HUES64 (cell line): ENCODE measurements around the gene GNAS-AS1.

Source experiments
- H3K27ac ChIP-seq: 2 replicates; pipeline ENCODE4 v1.7.0; 2013; ENCODE audit warnings: low read depth, low read length, inconsistent platforms
- H3K27me3 ChIP-seq: 2 replicates; pipeline ENCODE4 v1.6.1; 2013; ENCODE audit warnings: mild to moderate bottlenecking, low read length; ENCODE audit not compliant: insufficient read depth
- H3K36me3 ChIP-seq: 2 replicates; pipeline ENCODE4 v1.6.1; 2013; ENCODE audit warnings: mild to moderate bottlenecking, low read length; ENCODE audit not compliant: insufficient read depth
- H3K4me1 ChIP-seq: 2 replicates; pipeline ENCODE4 v1.6.1; 2013; ENCODE audit warnings: mild to moderate bottlenecking, low read length, moderate library complexity; ENCODE audit not compliant: insufficient read depth
- H3K4me3 ChIP-seq: 2 replicates; pipeline ENCODE4 v1.5.1; 2013; ENCODE audit warnings: mild to moderate bottlenecking, low read length, moderate library complexity
- H3K9ac ChIP-seq: 2 replicates; pipeline ENCODE4 v1.6.1; 2013; ENCODE audit warnings: mild to moderate bottlenecking, low read depth, low read length
- H3K9me3 ChIP-seq: 2 replicates; pipeline ENCODE4 v1.6.1; 2013; ENCODE audit warnings: low read depth, low read length; ENCODE audit not compliant: insufficient read depth
- WGBS: fragments of 150-250, 120-280 bp; methylation state at CpG from one replicate; pipeline ENCODE4 v1.1.7; 2013; ENCODE audit warnings: missing lambda C conversion rate; 5-methylcytosine and 5-hydroxymethylcytosine counted together

The GNAS-AS1 gene

GRCh38 chr20:58787211-58788005 lies 63.3 kb downstream of the GNAS-AS1 start:
- Histone ChIP-seq H3K9ac (no peak overlapping the region), H3K27ac (no peak overlapping the region), H3K4me1 (no peaks in the 10 kb centered on the region), H3K36me3 (no peaks in the 10 kb centered on the region), H3K4me3 (no peak overlapping the region), H3K27me3 (no peaks in the 10 kb centered on the region), H3K9me3 (no peaks in the 10 kb centered on the region)
- 94% methylated on average over 25 of the region's 25 CpGs for WGBS

GRCh38 chr20:58784321-58785074 lies 66.2 kb downstream of the GNAS-AS1 start:
- WGBS = 91% methylated on average over 15 of the region's 15 CpGs
- Histone ChIP-seq H3K27ac (no peak overlapping the region), H3K27me3 (no peaks in the 10 kb centered on the region)

GRCh38 chr20:58783511-58784011 lies 67.1 kb downstream of the GNAS-AS1 start:
- Histone ChIP-seq H3K9ac (no peak overlapping the region), H3K4me1 (peaks cover 5% of the 10 kb centered on the region; the same call in 1 of the 2 replicates), H3K27ac (no peak overlapping the region), H3K4me3 (no peak overlapping the region), H3K36me3 (no peaks in the 10 kb centered on the region), H3K9me3 (no peaks in the 10 kb centered on the region), H3K27me3 (no peaks in the 10 kb centered on the region)
- WGBS = 92% methylated on average over 12 of the region's 12 CpGs

More at GRCh38 chr20:58784321-58785074, 66.2 kb downstream of the GNAS-AS1 start:
- Histone ChIP-seq H3K9me3 (no peaks in the 10 kb centered on the region), H3K9ac (no peak overlapping the region), H3K4me1 (peaks cover 5% of the 10 kb centered on the region; the same call in 1 of the 2 replicates), H3K36me3 (no peaks in the 10 kb centered on the region), H3K4me3 (no peak overlapping the region)

GRCh38 chr20:58781138-58781537 lies 69.6 kb downstream of the GNAS-AS1 start:
- no peak overlapping the region for H3K9ac ChIP-seq
- H3K27ac ChIP-seq = no peak overlapping the region
- no peaks in the 10 kb centered on the region for H3K36me3 ChIP-seq
- peaks cover 5% of the 10 kb centered on the region; the same call in 1 of the 2 replicates for H3K4me1 ChIP-seq
- 69% methylated on average over 4 of the region's 4 CpGs for WGBS
- no peak overlapping the region for H3K4me3 ChIP-seq
- no peaks in the 10 kb centered on the region for H3K9me3 ChIP-seq
- H3K27me3 ChIP-seq = no peaks in the 10 kb centered on the region

GRCh38 chr20:58778760-58779159 lies 71.9 kb downstream of the GNAS-AS1 start:
- H3K27ac ChIP-seq = no peak overlapping the region
- no peaks in the 10 kb centered on the region for H3K27me3 ChIP-seq
- peaks cover 5% of the 10 kb centered on the region; the same call in 1 of the 2 replicates for H3K4me1 ChIP-seq
- WGBS = 85% methylated on average over 9 of the region's 9 CpGs
- H3K4me3 ChIP-seq = no peak overlapping the region
- H3K36me3 ChIP-seq = no peaks in the 10 kb centered on the region
- H3K9ac ChIP-seq = no peak overlapping the region
- H3K9me3 ChIP-seq = no peaks in the 10 kb centered on the region

GRCh38 chr20:58777657-58778056 lies 73.0 kb downstream of the GNAS-AS1 start:
- Histone ChIP-seq H3K27me3 (no peaks in the 10 kb centered on the region), H3K27ac (no peak overlapping the region), H3K36me3 (no peaks in the 10 kb centered on the region), H3K9me3 (no peaks in the 10 kb centered on the region), H3K4me1 (peaks cover 5% of the 10 kb centered on the region; the same call in 1 of the 2 replicates), H3K4me3 (no peak overlapping the region), H3K9ac (no peak overlapping the region)
- WGBS = 82% methylated on average over 7 of the region's 7 CpGs

GRCh38 chr20:58776109-58776508 lies 74.6 kb downstream of the GNAS-AS1 start:
- H3K27me3 ChIP-seq = no peaks in the 10 kb centered on the region; the same call in 1 of the 2 replicates
- H3K9me3 ChIP-seq = no peaks in the 10 kb centered on the region
- no peaks in the 10 kb centered on the region for H3K4me1 ChIP-seq

GRCh38 chr20:58775371-58775770 lies 75.3 kb downstream of the GNAS-AS1 start:
- Histone ChIP-seq H3K36me3 (no peaks in the 10 kb centered on the region), H3K9ac (no peak overlapping the region), H3K4me3 (no peak overlapping the region), H3K4me1 (no peaks in the 10 kb centered on the region), H3K27me3 (no peaks in the 10 kb centered on the region; the same call in 1 of the 2 replicates), H3K9me3 (no peaks in the 10 kb centered on the region), H3K27ac (no peak overlapping the region)
- 97% methylated on average over 8 of the region's 8 CpGs for WGBS

More at GRCh38 chr20:58776109-58776508, 74.6 kb downstream of the GNAS-AS1 start:
- Histone ChIP-seq H3K4me3 (no peak overlapping the region), H3K27ac (no peak overlapping the region), H3K9ac (no peak overlapping the region), H3K36me3 (no peaks in the 10 kb centered on the region)
- WGBS = 95% methylated on average over 2 of the region's 3 CpGs

- Histone ChIP-seq H3K27me3 (no peaks in the 10 kb centered on the region; the same call in 1 of the 2 replicates), H3K4me3 (no peak overlapping the region), H3K4me1 (no peaks in the 10 kb centered on the region), H3K27ac (no peak overlapping the region), H3K9ac (no peak overlapping the region), H3K9me3 (no peaks in the 10 kb centered on the region), H3K36me3 (no peaks in the 10 kb centered on the region)
- WGBS = 96% methylated on average over 4 of the region's 5 CpGs
These were observed 75.9 kb downstream of the GNAS-AS1 start for GRCh38 chr20:58774667-58775263.

- H3K27me3 ChIP-seq = no peaks in the 10 kb centered on the region; the same call in 1 of the 2 replicates
- 95% methylated on average over 5 of the region's 5 CpGs for WGBS
- no peaks in the 10 kb centered on the region for H3K9me3 ChIP-seq
- H3K27ac ChIP-seq = no peak overlapping the region
- H3K4me1 ChIP-seq = no peaks in the 10 kb centered on the region
- no peaks in the 10 kb centered on the region for H3K36me3 ChIP-seq
- no peak overlapping the region for H3K4me3 ChIP-seq
- H3K9ac ChIP-seq = no peak overlapping the region
These were observed 76.5 kb downstream of the GNAS-AS1 start for GRCh38 chr20:58774214-58774613.

- 93% methylated on average over 6 of the region's 6 CpGs for WGBS
These were observed 77.9 kb downstream of the GNAS-AS1 start for GRCh38 chr20:58772786-58773185.

More at GRCh38 chr20:58772786-58773185, 77.9 kb downstream of the GNAS-AS1 start:
- H3K36me3 ChIP-seq = no peaks in the 10 kb centered on the region
- H3K4me3 ChIP-seq = no peak overlapping the region
- no peaks in the 10 kb centered on the region for H3K4me1 ChIP-seq
- no peak overlapping the region for H3K27ac ChIP-seq
- no peaks in the 10 kb centered on the region for H3K9me3 ChIP-seq
- H3K9ac ChIP-seq = no peak overlapping the region
- no peaks in the 10 kb centered on the region; the same call in 1 of the 2 replicates for H3K27me3 ChIP-seq
